Measurements from ENCODE around the gene OTUB2.

The OTUB2 gene

DNA sequence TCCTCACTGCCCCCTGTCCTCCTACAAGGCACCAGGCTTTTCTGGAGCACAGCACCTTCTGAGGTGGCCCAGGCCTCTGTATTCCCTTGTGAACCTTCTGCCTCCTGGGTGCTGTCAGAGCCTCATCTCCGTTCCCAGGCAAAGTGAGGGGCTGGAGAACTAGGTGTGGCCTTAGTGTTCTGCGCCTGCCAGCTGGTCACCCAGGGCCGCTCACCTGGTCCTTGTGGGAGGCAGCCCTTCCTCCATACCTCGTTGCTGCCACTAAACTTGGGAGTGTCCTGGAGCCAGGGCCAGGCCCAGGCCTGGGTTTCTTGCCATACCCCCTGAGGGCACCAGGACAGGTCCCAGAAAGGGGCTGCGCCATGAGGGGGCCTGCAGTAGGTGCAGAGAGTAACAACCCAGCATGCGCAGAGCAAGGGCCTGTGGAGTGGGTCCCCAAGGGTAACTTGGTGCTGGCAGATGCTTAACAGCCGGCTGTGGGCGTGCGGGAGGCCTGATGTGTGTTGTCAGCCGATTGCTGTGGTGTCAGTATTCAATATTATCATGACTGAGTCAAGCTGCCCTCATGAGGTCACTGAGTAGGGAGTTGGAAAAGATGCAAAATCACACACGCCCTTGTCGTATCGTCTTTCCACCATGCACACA lies 17.1 kb downstream of the OTUB2 start:
- no peak for DNase-seq

GRCh38 chr14:94043756-94044475 lies 17.8 kb downstream of the OTUB2 start:
- no peak for DNase-seq

- no peak for DNase-seq
Measured at GRCh38 chr14:94044476-94045091, 18.4 kb downstream of the OTUB2 start.

GRCh38 chr14:94045101-94045500 lies 19.0 kb downstream of the OTUB2 start:
- no peak for DNase-seq

DNA sequence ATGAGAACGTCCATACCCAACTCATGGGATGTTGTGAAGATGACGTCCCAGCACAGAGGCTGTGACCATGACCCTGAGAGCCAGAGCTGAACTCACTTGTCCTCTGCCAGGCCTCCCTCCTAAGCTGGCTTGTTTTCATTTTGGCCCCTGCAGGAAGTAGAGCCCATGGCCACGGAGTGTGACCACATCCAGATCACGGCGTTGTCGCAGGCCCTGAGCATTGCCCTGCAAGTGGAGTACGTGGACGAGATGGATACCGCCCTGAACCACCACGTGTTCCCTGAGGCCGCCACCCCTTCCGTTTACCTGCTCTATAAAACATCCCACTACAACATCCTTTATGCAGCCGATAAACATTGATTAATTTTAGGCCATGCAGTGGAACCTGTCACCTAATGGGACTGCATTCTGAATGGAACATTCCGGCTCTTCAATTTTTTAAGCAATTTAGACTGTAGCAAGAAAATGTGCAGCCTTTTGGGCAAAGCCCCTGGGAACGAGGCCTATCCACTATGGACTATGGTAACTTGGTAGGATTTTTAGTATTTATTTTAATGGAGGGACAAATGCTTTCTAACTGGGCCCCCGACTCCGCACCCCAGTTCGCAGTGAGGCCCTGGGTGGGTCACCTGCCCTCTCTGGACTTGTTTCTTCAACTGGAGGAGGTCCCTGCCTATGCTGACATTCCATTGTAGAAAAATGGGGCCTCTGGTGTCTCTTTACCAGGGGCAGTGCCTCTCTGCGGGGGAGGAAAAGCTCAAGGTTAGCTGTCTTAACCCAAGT lies 19.6 kb downstream of the OTUB2 start:
- no peak for DNase-seq

GRCh38 chr14:94046696-94047250 lies 20.6 kb downstream of the OTUB2 start:
- DNase-seq, result no peak

- DNase-seq, result no peak
Measured at GRCh38 chr14:94047581-94047980, 21.4 kb downstream of the OTUB2 start.

- peak; percentile 89 for DNase-seq
Measured at GRCh38 chr14:94048691-94049624, 22.8 kb downstream of the OTUB2 start.

- no peak for DNase-seq
Measured at GRCh38 chr14:94049625-94050023, 23.5 kb downstream of the OTUB2 start.

- DNase-seq, result no peak
Measured at GRCh38 chr14:94050231-94050880, 24.2 kb downstream of the OTUB2 start.

DNA sequence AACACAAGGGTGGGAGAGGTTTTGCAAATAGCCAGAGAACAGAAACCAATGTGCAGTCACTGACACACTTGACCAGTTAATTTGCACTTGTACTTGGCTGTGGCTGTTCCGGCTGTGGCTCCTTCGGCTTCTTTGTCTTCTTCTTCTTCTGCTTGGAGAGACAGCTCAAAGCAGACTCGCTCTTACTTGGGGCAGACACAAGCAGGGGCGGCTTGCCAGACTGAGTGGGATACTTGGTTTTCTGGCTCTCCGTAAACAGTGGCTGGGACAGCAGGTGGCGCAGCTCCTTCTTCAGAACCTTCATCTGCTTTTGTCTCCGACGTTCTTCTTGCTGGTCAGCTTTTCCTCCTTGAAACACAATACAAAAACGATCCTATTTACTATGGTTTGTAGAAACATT lies 25.0 kb downstream of the OTUB2 start:
- no peak for DNase-seq

DNA sequence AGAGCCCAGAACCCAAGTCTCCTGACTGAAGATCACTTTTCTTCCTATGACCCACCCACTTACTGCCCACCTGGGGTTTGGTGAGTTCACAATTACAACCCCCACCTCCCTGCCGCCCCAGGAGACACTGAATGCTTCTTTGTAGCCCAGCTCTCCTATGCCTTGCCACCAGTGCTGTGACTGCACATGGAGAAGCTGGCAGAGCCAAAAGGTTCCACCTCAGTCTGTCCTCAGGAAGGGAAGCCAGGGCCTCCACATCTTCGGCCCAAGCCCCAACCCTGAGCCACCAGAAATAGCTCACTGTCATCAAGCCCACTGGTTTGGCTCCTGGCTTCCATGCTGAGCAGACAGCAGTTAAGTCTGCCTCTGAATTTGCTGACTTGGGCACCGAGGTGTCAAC lies 25.6 kb downstream of the OTUB2 start:
- DNase-seq, result no peak

GRCh38 chr14:94052199-94052598 lies 26.1 kb downstream of the OTUB2 start:
- DNase-seq, result no peak

DNA sequence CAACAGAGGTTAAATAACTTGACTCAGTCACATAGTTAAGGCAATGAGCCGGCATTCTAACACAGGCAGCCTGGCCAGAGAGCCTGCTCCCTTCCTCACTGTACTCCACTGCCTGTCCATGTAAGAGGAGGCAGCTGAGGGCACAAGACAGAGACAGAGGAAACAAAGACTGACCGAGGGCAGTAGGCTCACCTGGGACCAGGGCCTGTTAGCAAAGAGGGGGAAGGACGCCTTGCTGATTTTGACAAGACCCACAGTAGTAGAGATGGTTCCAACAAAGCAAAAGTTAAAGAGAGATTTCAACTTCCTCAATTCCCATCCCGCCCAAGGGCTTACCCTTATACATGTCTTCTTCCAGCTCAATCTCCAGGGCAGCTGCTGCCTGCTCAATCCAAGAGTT lies 26.5 kb downstream of the OTUB2 start:
- DNase-seq, result no peak

- no peak for DNase-seq
Measured at GRCh38 chr14:94054401-94054800, 28.3 kb downstream of the OTUB2 start.

DNA sequence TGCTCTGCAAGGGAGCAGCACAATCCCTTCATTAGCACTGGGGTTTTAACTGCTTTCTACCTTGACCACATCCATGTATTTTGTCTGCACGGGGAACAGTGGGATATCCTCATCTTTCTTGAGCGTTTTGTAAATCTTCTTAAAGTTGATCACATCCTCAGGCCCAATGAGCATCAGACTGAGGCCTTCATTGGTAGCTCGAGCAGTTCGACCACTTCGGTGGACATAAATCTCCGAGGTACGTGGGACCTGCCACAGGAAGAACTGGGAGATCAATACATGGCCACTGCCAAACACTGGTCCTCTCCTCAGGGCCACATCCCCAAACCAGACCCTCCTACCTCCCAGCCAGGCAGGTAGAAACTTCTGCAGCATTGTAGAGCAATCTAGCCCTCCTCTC lies 28.8 kb downstream of the OTUB2 start:
- DNase-seq, result no peak

- DNase-seq, result no peak
Measured at GRCh38 chr14:94056579-94057308, 30.6 kb downstream of the OTUB2 start.

DNA sequence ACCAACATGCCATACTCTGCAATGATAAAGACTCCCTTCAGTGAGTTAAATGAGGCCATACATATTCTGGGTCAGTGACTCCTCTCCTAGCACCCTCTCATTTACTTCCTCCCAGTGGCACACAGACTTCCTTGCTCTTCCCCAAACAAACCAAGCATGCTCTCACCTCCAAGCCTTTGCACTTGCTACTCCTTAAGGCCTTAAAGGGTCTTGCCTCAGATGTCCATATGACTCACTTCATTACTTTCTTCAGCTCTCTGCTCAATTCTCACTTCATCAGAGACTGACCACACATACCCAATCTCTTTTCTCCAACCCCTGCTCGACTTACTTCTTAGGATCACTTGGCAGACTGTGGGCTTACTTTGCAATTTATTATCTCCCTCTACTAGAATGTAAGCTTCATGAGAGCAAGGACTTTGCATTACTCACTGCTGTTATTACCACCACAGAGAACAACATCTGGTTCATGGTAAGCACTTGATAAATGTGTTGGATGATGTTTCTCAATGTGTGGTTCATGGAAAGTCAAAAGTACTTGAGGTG lies 32.1 kb downstream of the OTUB2 start:
- no peak for DNase-seq

- DNase-seq, result no peak
Measured at GRCh38 chr14:94058674-94059138, 32.6 kb downstream of the OTUB2 start.

- DNase-seq, result no peak
Measured at GRCh38 chr14:94059998-94060397, 33.9 kb downstream of the OTUB2 start.
